Suprapubic skin (tissue), 4 donors: ENCODE results near the gene TSPAN12. TPM values are rescaled to one million over a fixed set of nuclear protein-coding genes. Genes with fewer than 3 reads are reported as not detected.

Experiments used
- DNase-seq, 2 donors: peaks; one replicate each; pipeline ENCODE4 v3.0.0-alpha.2; 2019; ENCODE audit warnings: low spot score in 2 of 2
- H3K27ac ChIP-seq: fragments of 200-600 bp; sonication (generic); one replicate; pipeline ENCODE4 v1.5.1; 2019
- H3K27me3 ChIP-seq: fragments of 200-600 bp; sonication (generic); one replicate; pipeline ENCODE4 v1.5.1; 2019
- H3K36me3 ChIP-seq: fragments of 200-600 bp; sonication (generic); one replicate; pipeline ENCODE4 v1.5.1; 2019
- H3K4me1 ChIP-seq: fragments of 200-600 bp; sonication (generic); one replicate; pipeline ENCODE4 v1.5.1; 2019
- H3K4me3 ChIP-seq: fragments of 200-600 bp; sonication (generic); one replicate; pipeline ENCODE4 v1.5.1; 2019; ENCODE audit warnings: mild to moderate bottlenecking
- H3K9me3 ChIP-seq: fragments of 200-600 bp; sonication (generic); one replicate; pipeline ENCODE4 v1.5.1; 2019
- EP300 ChIP-seq: sonication (generic); formaldehyde crosslinking; IDR thresholded peaks from one replicate; pipeline ENCODE4 v1.6.1; 2017; ENCODE audit warnings: antibody characterized with exemption
- POLR2A ChIP-seq, 2 donors: fragments of 450-650 bp; IDR thresholded peaks; one replicate each; pipeline ENCODE4 v1.6.1; 2017; ENCODE audit warnings: antibody characterized with exemption in 2 of 2, mild to moderate bottlenecking in 2 of 2, moderate library complexity in 2 of 2
- POLR2AphosphoS5 ChIP-seq, 3 donors: sonication (generic); formaldehyde crosslinking; IDR thresholded peaks; one replicate each; pipeline ENCODE4 v1.6.1; 2017; ENCODE audit warnings: antibody characterized with exemption in 3 of 3
- WGBS: methylation state at CpG from one replicate; pipeline ENCODE4 v1.1.5; 2018; 5-methylcytosine and 5-hydroxymethylcytosine counted together
- total RNA-seq, 4 donors: library from RNA; depleted of rRNA; stranded (reverse); fragments of >200 nt; gene quantifications; one replicate each; pipeline ENCODE4 v1.1.0, GENCODE V29; 2016
- TF ChIP-seq, protein P1 (sequence below), 2 donors: fragments of 200-600 bp in 1 of 2; fragments of 450-650 bp in 1 of 2; sonication (generic) in 1 of 2; IDR thresholded peaks; one replicate each; pipeline ENCODE4 v1.5.1; 2016 to 2019; ENCODE audit warnings: antibody characterized with exemption in 2 of 2, mild to moderate bottlenecking in 1 of 2, moderate library complexity in 1 of 2

The TSPAN12 gene
- total RNA-seq, 4 donors from 2014 or later: 1.7 to 3.4 (median 2.1) TPM

- no peak for DNase-seq
- Histone ChIP-seq H3K9me3 (no peaks in the 10 kb centered on the region), H3K27me3 (no peaks in the 10 kb centered on the region), H3K4me3 (no peak overlapping the region), H3K27ac (no peak overlapping the region), H3K36me3 (no peaks in the 10 kb centered on the region), H3K4me1 (no peaks in the 10 kb centered on the region)
- TF ChIP-seq, protein P1, sequence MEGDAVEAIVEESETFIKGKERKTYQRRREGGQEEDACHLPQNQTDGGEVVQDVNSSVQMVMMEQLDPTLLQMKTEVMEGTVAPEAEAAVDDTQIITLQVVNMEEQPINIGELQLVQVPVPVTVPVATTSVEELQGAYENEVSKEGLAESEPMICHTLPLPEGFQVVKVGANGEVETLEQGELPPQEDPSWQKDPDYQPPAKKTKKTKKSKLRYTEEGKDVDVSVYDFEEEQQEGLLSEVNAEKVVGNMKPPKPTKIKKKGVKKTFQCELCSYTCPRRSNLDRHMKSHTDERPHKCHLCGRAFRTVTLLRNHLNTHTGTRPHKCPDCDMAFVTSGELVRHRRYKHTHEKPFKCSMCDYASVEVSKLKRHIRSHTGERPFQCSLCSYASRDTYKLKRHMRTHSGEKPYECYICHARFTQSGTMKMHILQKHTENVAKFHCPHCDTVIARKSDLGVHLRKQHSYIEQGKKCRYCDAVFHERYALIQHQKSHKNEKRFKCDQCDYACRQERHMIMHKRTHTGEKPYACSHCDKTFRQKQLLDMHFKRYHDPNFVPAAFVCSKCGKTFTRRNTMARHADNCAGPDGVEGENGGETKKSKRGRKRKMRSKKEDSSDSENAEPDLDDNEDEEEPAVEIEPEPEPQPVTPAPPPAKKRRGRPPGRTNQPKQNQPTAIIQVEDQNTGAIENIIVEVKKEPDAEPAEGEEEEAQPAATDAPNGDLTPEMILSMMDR (IDR thresholded peaks at IDR 0.05): no peak
- TF ChIP-seq POLR2A (IDR thresholded peaks at IDR 0.05) (no peak), EP300 (no peak), POLR2AphosphoS5 (IDR thresholded peaks at IDR 0.05) (no peak)
Measured at GRCh38 chr7:120775755-120776154, 82.2 kb downstream of the TSPAN12 start.

DNA sequence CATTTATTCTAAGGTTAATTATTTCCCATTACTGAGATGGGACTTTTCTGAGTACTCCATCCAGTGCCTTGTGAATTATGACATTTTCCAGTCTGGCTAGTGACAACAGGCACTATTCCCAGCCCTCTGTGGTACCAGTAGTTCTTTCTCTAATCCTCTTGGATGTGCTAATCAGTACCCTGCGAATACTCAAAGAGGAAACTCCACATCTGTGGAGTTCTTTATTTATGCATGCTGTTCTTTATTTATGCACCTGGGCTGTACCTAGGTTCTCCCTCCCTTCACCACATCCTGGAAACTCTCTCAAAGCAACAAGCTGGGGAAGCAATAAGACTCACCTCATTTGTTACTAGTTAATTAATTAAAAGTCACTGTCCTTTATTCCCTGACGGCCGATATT is 83.5 kb downstream of the TSPAN12 start:
- TF ChIP-seq, protein P1 (IDR thresholded peaks at IDR 0.05): no peak
- TF ChIP-seq EP300: no peak
- no peak for TF ChIP-seq POLR2A (IDR thresholded peaks at IDR 0.05)
- TF ChIP-seq POLR2AphosphoS5 (IDR thresholded peaks at IDR 0.05): no peak
- H3K27ac ChIP-seq: no peak overlapping the region
- 79% methylated on average over 3 of the region's 3 CpGs for WGBS
- H3K36me3 ChIP-seq: no peaks in the 10 kb centered on the region
- H3K4me1 ChIP-seq: no peaks in the 10 kb centered on the region
- no peaks in the 10 kb centered on the region for H3K9me3 ChIP-seq
- DNase-seq: no peak
- H3K4me3 ChIP-seq: no peak overlapping the region
- H3K27me3 ChIP-seq: no peaks in the 10 kb centered on the region

- Histone ChIP-seq H3K36me3 (no peaks in the 10 kb centered on the region), H3K27me3 (no peaks in the 10 kb centered on the region), H3K4me1 (no peaks in the 10 kb centered on the region), H3K4me3 (no peak overlapping the region), H3K27ac (no peak overlapping the region), H3K9me3 (no peaks in the 10 kb centered on the region)
- no peak for DNase-seq
- no peak for TF ChIP-seq POLR2A (IDR thresholded peaks at IDR 0.05)
- TF ChIP-seq EP300: no peak
- TF ChIP-seq, protein P1 (IDR thresholded peaks at IDR 0.05): no peak
- no peak for TF ChIP-seq POLR2AphosphoS5 (IDR thresholded peaks at IDR 0.05)
- 79% methylated on average over 3 of the region's 3 CpGs for WGBS
Measured at GRCh38 chr7:120770206-120770605, 87.7 kb downstream of the TSPAN12 start.

DNA sequence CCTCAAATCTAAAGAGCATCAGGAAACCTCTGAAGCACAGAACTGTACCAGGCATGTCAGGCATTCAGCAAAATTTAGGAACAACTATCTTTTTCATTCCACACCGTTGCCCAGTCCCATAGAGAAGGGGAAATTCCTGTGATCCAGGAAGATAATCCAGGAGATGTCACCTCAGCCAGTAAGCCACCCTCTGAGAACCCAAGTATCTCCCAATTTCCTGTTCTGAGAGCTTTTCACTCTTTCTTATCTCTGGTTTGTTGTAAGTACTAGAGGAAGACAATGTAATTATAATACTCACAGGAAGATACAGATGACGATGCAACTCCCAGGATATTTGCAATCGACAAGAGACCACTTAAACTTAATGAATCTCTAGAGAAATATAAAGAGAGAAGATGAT is 97.1 kb downstream of the TSPAN12 start:
- Histone ChIP-seq H3K36me3 (no peaks in the 10 kb centered on the region), H3K4me3 (no peak overlapping the region), H3K9me3 (no peaks in the 10 kb centered on the region), H3K4me1 (no peaks in the 10 kb centered on the region), H3K27ac (no peak overlapping the region), H3K27me3 (no peaks in the 10 kb centered on the region)
- 72% methylated on average over 3 of the region's 3 CpGs for WGBS
- TF ChIP-seq, protein P1 (IDR thresholded peaks at IDR 0.05): no peak
- TF ChIP-seq EP300 (no peak), POLR2AphosphoS5 (IDR thresholded peaks at IDR 0.05) (no peak), POLR2A (IDR thresholded peaks at IDR 0.05) (no peak)
- no peak for DNase-seq

DNA sequence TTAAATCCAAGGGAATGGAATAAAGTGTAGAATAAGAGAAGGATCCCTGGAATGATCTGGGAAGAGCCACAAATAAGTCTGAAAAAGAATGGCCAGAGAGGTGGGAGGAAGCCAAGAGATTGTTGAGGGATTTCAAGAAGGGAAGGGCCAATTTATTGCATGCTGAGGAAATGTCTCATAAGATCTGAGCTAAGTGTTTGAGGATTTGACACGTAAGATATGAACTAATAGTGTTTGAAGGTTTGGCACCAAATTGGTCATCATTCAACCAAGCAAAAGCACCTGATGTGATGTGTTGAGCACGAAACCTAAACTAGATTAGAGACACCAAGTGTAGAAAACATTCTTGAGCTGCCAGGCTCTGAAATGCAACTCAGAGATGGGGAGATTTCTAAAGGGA is 97.9 kb downstream of the TSPAN12 start:
- DNase-seq: no peak
- H3K36me3 ChIP-seq: no peaks in the 10 kb centered on the region
- 73% methylated on average over 2 of the region's 2 CpGs for WGBS
- no peaks in the 10 kb centered on the region for H3K27me3 ChIP-seq
- no peak overlapping the region for H3K4me3 ChIP-seq
- TF ChIP-seq POLR2A (IDR thresholded peaks at IDR 0.05) (no peak), POLR2AphosphoS5 (IDR thresholded peaks at IDR 0.05) (no peak), EP300 (no peak)
- TF ChIP-seq, protein P1 (IDR thresholded peaks at IDR 0.05): no peak
- H3K4me1 ChIP-seq: no peaks in the 10 kb centered on the region
- H3K27ac ChIP-seq: no peak overlapping the region
- no peaks in the 10 kb centered on the region for H3K9me3 ChIP-seq
